Effector CD8-positive, alpha-beta T cell (primary cell): ENCODE results near the gene CIDEC.

Source experiments
- DNase-seq: peaks from one replicate; lab custom pipeline; 2025; lab: John Stamatoyannopoulos, UW
- total RNA-seq, 4 experiments: gene quantifications; one replicate each; lab custom pipeline; 2026; lab: John Stamatoyannopoulos, UW

CIDEC gene
- 0 reads per million in 4 experiments for total RNA-seq

GRCh38 chr3:9879830-9880549 is at the start of gene CIDEC:
Gene CIDEC (minus strand): TSS chr3:9880253. CDS start chr3:9878486, 1,767 bp downstream.
- DNase-seq = no peak

GRCh38 chr3:9928158-9928557 is 48.1 kb upstream of the CIDEC start:
- no peak for DNase-seq

GRCh38 chr3:9918261-9919038 is 38.4 kb upstream of the CIDEC start:
- no peak for DNase-seq

GRCh38 chr3:9917820-9918219 is 37.8 kb upstream of the CIDEC start:
- no peak for DNase-seq

GRCh38 chr3:9916734-9917680 is 37.0 kb upstream of the CIDEC start, which contains the start of gene IL17RC:
Gene IL17RC (plus strand): TSS chr3:9917098. CDS start chr3:9917316, 218 bp downstream.
- no peak for DNase-seq

GRCh38 chr3:9916346-9916733 is 36.3 kb upstream of the CIDEC start:
- DNase-seq = no peak

- DNase-seq = no peak
Measured at GRCh38 chr3:9915254-9916141, 35.4 kb upstream of the CIDEC start.

- no peak for DNase-seq
Measured at GRCh38 chr3:9914559-9915253, 34.7 kb upstream of the CIDEC start.

GRCh38 chr3:9914011-9914410 is 34.0 kb upstream of the CIDEC start:
- no peak for DNase-seq

- DNase-seq = no peak
Measured at GRCh38 chr3:9913601-9914000, 33.5 kb upstream of the CIDEC start.

GRCh38 chr3:9912294-9912935 is 32.4 kb upstream of the CIDEC start:
- DNase-seq = no peak

GRCh38 chr3:9911863-9912262 is 31.8 kb upstream of the CIDEC start:
- DNase-seq = no peak

- DNase-seq = no peak
Measured at GRCh38 chr3:9909221-9910013, 29.4 kb upstream of the CIDEC start.

GRCh38 chr3:9908286-9908685 is 28.2 kb upstream of the CIDEC start:
- DNase-seq = no peak

- no peak for DNase-seq
Measured at GRCh38 chr3:9906480-9906879, 26.4 kb upstream of the CIDEC start.

GRCh38 chr3:9903904-9904303 is 23.9 kb upstream of the CIDEC start:
- DNase-seq = no peak

GRCh38 chr3:9903238-9903624 is 23.2 kb upstream of the CIDEC start:
- no peak for DNase-seq

GRCh38 chr3:9902372-9903237 is 22.6 kb upstream of the CIDEC start, which contains the start of gene IL17RE:
Gene IL17RE (plus strand): TSS chr3:9902848. CDS start chr3:9902933, 85 bp downstream.
- DNase-seq = no peak
